NCI-H1436 treated with DMSO at 0.1 percent for 48 hours (cell line): Measurements from ENCODE around the gene AGPAT4.

Experiments
- DNase-seq: peaks from one replicate; lab custom pipeline; 2025; lab: John Stamatoyannopoulos, UW

The AGPAT4 gene

DNA sequence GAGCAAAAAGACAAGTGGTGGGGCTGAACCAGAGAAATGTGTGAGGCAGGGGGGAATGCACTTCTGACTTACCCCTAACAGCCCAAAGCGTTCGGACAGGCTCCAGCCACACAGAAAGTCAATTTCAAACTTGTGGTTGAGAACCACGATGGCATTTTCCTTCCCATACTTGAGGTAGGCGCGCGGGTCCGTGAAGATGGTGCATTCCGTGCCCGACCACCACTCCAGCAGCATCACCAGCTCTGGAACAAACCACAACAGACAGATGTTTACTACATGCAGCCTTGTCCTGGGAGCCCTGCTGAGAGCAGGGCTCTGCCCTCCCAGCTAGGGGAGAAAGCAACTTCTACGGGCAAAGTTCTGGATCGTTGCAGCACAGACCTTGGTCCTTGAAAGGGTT is 107.7 kb downstream of the AGPAT4 start:
- DNase-seq, result no peak

DNA sequence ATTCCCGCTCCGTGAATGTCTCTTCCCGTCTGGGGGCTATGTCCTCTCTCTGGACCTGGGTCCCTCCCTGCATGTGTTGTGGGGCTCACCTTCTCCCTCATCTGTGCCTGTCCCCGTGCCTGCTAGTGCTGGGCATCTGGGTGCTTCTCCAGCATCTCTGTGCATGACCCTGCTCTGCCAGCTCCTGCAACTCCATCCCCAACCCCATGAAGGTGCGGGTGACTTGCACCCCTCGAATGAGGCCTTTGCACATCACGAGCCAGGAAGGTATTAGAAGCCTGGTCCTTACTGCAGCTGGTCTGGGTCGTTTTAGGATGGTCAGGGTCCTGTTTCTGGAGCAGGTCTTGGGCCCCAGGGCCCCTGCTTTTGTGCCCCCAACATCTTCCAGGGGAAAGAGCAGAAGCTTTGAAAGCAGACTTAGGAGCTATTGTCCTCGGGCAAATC is 109.7 kb downstream of the AGPAT4 start:
- DNase-seq, result no peak

DNA sequence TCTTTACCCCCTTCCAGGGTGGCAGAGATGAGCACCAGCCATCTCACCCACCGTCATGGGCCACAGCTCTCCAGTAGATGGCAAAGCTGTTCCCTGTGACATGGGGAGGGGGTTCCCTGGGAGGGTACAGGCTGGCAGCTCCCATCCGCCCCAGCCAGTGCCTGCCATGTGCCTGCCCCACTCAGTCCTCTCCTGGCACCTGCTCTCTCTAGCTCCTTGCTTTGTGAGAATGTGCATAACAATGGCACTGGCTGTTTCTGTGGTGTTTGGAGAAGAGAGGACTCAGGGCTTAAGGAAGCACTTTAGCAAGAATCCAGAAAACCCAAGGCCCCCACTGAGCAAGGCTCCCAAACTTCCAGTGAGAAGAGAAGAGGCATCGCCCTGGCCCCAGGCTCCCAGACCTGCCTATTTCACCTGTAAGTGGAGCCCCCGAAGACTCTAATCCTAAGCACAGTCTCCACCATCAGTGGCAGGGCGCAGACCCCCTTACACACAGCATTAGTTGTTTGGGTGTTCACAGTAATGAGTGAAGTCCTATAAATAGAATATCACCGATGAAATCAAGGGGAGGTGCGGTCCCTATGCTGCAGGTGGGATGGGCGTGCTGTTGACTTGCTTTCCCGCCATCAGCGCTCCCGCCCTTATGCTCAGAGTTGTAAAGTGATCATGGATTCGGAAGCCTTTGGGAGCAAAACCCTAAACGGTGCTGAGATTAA is 110.2 kb downstream of the AGPAT4 start:
- DNase-seq, result no peak

DNA sequence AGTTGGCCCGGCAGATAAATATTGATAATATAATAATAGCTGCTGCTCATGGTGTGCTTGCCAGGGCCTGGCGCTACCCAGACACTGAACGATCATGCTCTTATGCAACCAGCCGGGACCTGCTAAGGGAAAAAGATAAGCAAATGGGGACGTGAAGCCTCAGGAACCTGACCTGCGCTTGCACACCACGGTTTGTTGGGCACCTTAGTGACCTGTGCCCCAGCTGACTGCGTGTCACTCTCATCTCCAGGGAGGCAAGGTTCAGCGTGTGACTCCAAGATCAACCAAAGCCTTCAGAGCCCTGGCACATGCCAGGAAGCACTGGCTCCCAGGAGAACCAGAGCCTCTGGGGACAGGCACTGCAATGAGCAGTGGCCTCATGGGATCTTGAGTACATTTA is 111.1 kb downstream of the AGPAT4 start:
- no peak for DNase-seq

DNA sequence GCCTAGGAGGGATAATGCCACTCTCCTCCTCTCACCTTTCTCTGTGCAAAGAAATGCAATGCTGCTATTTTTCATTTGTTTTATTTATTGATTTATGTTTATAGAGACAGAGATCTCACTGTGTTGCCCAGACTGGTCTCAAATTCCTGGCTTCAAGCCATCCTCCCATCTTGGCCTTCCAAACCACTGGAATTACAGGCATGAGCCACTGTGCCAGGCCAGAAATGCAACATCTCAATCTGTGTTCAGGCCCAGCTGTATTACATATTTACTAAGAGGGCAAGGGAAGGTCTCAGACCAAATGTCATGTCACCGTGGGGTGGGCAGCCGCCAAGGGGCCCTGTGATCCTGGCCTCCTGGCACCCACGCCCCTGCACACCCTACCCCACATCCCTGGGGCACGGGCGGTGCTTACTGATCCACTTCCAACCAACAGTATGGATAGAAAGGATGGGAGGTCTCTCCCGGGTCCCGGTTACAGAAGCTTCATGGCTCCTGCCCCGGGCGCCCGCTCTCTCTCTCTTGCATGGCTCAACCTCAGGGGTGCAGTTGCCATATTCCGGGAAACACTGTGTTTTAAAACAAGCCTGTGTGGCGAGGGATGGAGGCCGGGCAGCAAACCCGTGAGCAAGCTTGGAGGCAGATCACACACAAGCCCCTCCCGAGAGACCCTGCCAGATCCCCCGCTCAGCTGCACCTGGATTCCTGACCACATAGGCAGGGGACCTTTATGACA is 111.8 kb downstream of the AGPAT4 start:
- DNase-seq, result no peak

DNA sequence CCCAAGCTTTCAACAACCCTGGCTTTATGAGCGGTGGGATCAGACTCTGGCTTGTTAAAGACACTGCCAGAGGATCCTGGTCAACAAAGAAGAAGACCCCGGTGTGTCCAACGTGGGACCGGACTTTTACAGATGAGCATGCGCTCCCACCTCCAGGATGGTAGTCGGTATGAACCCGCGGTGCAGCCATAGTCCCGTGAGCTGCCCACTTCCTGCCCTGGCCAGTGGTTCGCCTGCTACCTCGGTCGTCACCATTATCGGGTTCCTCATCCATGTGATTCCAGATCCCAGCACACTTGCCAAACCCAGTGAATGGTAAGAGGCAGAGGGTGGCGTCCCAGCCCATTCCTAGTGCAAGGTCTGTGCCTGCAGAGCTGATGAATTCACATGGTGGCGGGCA is 112.7 kb downstream of the AGPAT4 start:
- no peak for DNase-seq

DNA sequence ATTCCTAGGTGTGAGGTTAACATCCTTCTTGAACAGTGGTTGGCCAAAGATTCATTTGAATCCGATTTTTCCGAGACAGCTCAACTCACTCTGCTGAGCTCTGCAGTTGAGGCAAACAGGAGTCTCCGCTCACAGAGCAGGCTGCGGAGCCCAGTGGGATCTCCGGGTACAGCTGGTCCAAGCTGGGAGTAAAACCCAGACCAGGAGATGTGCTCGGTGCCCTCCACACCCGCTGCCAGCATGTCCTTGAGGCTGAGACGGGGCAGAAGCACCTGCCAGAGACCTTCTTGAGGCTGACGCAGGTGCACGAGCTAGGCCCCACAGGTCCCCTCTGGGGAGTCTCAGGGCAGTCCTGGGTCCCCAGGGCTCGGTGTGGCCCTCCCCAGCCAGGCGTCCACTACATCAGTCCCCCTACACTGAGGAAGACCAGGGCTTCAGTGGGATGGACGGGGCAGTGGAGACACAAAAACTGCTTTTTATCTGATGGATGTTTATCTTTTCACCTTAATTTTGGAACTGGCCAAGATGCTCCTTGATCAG is 119.0 kb downstream of the AGPAT4 start:
- no peak for DNase-seq

DNA sequence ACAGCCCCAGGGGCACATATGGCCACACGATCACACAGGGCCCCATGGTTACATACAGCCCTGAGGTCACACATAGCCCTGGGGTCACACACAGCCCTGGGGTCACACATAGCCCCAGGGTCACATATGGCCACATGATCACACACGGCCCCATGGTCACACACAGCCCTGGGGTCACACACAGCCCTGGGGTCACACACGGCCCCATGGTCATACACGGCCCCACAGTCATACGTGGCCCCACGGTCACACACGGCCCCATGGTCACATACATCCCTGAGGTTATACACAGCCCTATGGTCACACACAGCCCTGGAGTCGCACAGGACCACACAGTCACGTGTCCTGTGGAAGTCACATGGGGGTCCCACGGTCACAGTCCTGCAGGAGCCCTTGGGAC is 120.1 kb downstream of the AGPAT4 start:
- DNase-seq, result no peak

DNA sequence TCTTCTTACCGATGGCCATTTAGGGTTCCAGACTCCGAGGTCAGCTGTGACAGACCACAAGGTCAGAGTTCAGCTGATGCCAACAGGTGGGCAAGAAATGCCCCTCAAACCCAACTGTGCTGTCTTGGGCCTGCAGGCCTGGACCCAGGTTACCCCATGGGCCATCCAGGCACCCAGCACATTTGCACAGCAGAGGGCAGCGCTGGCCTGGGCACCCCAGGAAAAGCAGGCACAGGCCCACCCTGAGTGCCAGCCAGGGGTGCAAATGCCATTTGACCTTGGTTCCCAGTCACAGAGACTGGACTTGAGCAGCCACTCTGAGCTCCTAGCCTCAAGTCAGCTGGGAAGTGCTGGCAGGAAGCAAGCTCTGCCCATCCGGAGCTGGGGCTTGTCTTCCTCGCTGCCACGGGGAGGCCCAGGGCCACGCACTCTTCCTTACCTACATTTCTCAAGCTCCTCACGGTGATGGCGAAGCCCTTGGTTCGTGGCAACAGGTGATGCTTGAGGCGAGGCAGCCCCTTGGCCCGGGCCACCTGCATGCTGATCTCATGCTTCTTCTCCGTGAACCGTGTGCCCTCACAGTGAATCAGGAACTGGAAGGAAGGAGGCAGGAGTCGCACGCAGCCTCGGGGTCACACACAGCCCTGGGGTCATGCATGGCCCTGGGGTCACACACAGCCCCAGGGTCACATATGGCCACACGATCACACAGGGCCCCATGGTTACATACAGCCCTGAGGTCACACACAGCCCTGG is 120.8 kb downstream of the AGPAT4 start:
- DNase-seq, result no peak

DNA sequence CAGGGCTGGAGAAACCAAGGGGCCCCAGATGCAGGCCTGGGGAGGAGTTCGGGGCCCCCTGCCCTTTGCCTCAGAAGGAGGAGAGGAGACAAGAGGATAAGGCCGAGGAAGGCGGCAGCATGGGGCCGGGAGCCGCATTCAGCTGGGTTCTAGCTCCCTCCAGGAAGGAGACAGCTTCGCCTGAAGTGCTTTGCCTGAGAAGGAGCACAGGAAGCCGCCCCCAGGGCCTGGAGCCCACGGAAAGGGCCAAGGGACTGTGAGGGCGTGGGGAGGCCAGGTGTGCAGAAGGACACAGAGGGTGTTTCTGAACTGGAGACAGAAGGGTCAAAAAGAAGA is 121.4 kb downstream of the AGPAT4 start:
- DNase-seq, result no peak

DNA sequence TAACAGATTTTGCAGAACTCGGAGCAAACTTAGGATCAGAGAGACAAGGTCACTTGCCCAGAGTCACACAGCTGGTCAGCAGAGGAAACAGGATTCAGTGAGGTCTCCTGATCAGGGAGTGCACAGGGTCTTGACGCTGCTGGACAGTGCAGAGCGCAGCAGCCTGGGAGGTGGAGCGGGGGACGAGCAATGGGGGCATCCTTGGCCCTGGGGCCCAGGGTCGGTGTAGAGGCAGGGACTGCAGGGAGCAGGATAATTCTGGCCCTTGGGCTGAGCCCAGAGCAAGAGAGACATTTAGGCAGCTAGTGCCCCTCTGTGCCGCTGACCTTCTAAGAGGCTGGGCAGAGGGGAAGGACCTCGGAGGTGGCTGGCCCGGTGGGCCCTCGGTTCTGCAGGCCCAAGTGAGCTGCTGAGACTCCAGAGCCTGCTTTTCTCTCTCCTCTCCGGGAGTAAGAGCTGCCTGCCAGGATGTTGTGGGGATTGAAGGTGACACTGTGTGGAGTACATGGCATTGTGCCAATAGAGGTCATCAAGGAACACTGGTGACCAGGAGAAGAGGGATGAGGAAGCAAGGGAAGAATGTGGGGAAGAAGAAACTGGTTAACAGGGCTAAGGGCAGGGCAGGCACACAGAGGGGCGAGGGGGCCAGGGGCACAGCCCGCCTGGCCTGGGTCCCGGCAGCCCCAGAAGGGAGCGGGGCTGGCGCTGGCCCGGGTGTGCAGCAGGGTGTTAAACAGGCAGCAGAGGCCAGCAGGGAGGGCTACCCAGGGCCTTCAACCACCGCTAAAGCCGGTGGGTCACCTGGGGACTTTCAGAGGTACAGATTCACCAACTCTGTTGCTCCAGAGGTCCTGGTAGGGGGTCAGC is 122.0 kb downstream of the AGPAT4 start:
- no peak for DNase-seq

DNA sequence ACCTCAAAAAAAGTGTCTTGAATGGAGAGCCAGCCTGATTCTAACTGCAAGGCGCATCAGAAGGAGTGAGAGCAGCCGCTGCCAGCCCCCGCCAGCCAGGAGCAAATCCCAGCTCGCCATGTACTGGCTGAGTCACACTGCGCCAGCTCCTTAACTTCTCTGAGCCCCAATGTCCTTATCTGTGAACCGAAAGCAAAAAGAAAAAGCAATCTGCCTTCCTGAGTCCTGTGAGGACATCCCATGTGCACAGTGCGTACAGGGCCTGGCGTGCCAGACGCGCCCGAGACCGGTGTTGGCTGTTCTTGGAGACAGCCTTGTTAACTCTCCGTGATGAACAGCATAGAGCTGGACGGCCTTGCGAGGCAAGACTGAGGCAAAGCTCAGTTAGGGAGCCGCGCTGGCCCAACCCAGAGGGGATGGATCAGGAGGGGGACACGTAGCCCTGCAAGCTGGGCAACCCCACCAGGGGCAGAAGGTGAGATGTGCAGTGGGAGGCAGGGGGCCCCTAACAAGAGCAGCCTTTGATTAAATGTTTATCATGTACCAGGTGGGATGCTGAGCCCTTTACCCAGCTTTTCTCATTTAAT is 122.7 kb downstream of the AGPAT4 start:
- DNase-seq, result no peak

DNA sequence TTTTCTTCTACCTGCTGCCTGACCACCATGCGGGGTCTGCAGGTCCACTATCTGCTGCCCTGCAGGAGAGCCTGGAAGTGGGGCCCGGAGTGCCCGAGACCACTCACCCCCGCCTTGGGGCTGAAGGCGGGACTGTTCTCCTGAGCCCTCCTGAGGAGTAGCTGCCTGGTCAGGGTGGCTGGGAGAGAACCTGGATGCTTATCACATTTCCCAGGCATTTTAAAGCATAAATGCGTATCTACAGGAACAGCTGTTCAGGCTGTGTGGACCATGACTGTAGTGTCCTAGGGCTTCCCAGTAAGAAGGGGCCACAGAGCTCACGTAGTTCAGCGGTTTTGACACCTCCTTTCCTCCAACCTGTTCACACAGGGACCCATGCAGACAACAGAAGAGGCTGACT is 123.3 kb downstream of the AGPAT4 start:
- no peak for DNase-seq

DNA sequence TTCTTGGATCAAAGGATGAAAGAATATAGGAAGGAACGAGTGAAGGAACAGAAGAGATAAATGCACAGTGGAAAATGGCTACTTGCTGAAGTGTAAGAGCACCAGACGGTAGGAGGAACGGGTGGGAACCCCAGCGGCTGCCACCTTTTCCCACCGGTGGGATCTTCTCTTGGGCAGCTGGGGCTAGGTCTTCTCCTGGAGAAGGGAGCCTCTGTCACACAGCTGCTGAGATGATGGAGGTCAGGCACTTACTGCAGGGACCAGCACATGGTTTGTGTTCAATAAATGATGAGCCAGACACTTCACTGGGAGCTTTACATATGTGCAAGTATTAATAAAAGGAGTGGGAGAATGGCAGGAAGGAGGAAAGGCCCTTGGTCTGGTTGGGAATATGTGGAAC is 123.7 kb downstream of the AGPAT4 start:
- no peak for DNase-seq

DNA sequence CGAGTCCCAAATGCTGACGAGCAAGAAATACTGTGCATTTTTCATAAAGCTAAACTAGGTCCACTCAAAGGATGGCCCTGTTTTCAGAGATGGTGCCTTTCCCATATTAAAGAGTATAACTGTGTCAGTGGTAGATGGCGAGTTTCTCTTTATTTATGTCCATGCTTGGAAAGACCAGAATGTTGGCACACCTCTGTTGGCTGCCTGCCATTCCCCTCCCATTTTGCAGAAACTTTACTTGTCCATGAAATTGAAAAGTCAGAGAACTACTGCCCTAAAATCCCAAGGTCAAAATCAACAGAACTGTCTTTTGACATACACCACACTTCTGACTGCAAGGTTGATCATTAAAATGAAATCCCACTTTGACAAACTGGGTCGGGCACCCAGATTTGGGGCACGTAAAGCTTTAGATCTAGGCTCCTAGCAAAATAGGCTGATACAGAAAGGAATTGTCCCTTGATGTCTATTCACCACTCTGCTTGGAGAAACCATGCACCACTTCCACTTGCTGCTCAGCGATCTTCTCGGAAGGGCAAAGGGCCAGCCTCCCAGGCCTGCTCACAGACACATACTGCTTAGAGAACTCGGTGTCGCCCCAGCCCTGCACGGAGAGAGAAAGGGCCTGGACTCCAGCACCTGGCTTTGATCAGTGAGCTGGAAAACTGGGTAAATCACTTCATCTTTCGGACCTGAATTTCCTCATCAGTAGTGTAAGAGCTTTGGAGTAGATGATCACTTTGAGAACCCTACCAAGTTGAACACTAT is 130.0 kb downstream of the AGPAT4 start:
- DNase-seq, result no peak

DNA sequence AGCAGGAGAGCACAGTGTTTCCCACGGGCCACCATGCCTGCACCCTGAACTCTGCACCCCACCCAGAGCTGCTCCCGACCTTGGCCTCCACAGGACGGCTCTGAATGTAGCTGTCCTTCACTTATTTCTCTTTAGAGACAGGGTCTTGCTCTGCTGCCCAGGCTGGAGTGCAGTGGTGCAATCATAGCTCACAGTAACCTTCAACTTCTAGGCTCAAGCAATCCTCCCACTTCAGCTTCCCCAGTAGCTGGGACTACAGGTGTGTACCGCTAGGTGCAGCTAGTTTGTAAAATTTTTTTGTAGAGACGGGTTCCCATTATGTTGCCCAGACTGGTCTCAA is 130.9 kb downstream of the AGPAT4 start:
- DNase-seq, result no peak

DNA sequence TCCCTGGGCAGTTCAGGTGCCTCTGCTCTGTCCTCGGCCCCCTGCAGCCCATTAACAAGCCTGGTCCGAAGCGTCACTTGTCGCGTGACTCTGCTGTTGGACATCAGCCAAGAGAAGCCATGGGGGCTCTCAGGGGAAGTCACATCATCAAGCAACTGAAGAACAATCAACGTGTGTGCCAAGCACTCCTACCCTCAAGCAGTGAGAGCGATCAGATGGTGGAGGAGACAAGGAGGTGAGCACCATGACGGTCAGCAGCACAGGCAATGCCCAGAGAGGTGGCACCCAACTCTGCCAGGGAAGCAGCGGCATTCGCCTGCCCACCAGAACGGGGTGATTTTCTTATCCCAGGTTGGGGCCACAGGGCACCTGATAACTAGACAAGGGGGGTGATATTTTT is 132.7 kb downstream of the AGPAT4 start:
- DNase-seq, result no peak

DNA sequence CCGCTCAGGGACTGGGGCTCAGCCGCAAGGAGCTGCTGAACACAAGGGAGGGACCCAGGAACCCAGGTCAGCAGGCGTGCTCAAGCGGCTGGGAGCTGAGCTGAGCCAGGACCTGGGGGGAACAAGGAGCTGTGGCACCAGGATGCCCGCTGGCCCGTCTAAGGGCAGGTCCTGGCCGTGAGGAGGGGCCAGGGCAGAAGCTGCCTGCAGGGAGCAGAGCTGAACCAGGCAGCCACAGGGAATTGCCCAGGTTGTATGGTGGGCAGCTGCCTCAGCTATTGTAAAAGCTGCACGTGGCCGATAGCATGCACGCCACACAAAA is 133.3 kb downstream of the AGPAT4 start:
- no peak for DNase-seq

DNA sequence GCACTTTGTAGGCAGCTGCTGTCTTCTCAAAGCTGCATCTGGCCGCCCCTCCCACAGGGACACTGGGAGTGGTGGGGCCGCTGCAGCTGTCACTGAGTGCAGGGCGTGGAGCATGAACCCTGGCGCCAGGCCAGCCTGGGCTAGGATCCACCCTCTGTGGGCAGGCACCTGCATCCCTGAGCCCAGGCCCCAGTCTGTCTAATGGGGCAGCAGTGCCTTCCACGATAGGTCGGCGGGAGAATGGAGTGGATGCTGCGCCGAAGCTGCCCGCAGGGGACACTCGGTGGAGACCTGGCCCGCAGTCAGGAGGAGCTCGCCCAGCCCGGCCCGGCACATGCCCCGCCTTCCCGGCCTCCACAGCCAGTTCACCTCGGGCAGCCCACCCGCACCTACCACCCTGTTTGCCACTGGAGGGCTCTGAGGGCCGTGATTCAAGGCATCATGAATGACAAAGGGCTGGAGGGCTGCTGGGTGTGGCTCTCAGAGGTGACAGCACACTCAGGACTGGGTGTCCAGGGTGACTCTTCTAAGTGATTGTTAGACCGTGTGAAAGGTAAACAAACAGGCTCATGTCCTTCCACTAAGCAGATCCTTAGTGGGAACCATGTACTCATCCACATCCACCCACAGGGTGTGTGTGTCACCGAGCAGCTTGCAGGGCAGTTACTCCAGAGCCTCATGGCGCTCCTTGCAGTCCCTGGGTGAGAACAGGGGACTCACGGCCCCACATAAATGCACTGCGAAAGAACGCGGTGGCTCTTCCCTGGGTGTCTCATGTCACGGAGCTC is 133.9 kb downstream of the AGPAT4 start:
- no peak for DNase-seq

DNA sequence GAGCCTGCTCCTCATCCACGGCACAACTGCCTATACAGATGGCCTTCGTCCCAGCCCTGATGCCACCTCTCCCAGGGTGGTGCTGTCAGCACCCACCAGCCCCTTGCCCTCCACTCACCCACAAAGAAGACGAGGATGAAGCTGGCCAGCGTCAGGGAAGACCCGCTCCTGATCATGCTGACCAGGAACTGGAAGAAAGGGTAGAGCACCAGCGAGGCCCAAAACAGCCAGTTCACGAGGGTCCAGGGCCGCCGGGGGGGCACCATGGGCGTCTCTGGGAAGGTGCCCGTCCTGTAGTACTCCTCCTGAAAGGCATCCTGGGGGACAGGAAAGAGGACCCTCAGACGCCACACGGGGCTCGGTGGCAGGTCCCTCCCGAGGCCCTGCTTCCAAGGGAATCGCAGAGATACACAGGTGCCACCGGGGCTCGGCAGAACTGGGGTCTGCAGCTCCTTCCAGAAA is 134.5 kb downstream of the AGPAT4 start:
- no peak for DNase-seq
